ENCODE results near the gene DEDD2. TPM values are rescaled to one million over a fixed set of nuclear protein-coding genes. Genes with fewer than 3 reads are reported as not detected.
A peak's percentile ranks its signal among the peaks of the same experiment; 100 is the strongest.

The DEDD2 gene
- total RNA-seq, 1 experiment from 2014 or later: 32.7 TPM

DNA sequence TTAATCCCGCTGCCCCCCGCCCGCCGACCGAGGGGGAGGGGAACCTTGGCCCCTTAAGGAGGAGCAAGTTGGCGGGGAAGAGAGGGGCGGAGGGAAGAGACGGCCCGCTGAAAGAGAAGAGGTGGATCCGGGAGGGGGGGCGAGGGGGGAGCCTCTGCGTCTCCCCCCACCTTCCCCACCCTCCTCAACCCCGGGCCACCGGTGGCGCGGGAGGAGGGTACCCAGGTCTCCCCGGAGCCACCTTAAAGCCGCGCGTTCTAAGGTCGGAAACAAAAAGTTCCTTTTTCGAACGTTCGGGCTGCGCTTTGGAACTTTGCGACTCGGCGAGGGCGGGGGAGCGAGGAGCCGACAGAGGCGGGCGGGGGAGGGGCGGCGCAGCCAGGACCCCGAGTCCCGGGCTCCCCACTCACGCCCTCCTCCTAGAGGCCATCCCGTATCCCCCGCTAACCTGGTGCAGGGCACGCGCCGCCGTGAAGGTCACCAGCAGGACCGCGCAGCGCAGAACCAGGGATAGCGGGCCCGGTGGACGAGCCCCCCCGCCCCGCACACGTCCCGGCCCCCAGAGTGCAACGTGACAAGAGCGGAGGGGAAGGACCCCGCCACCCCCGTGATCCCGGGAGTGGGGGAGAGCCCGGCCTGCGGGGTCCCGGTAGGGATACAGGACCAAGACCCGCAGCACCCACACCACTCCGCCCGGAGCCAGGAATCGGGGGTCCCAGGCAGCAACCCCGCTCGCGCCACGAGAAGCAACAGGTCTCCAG is 36.8 kb upstream of the DEDD2 start:
- H3K9ac ChIP-seq (ENCODE audit: low read length): peak overlapping the region; percentile 100
- peak; percentile 79 for TF ChIP-seq TCF7L2 (IDR thresholded peaks at IDR 0.05; ENCODE audit: borderline replicate concordance, extremely low read depth, insufficient read depth, insufficient read length)
- TF ChIP-seq POLR2AphosphoS5 (IDR thresholded peaks at IDR 0.05; ENCODE audit: low read depth, low read length): peak; percentile 17; the same call in 1 of the 2 replicates
- no peak for TF ChIP-seq FOSL1 (IDR thresholded peaks at IDR 0.05; ENCODE audit: low read depth)
- peaks cover 3% of the 10 kb centered on the region; the same call in 1 of the 2 replicates for H4K20me1 ChIP-seq (ENCODE audit: insufficient read depth)
- peak overlapping the region; percentile 94 to 96 for H3K4me3 ChIP-seq (replicated peaks in 1 of 2; ENCODE audit: low read depth in 1 of 2, low read length in 2 of 2)
- H3K9me3 ChIP-seq (ENCODE audit: control insufficient read depth in 1 of 2, insufficient read depth in 1 of 2, low read depth in 1 of 2, low read length in 2 of 2): no peaks in the 10 kb centered on the region
- peaks cover 52% of the 10 kb centered on the region for H3K79me2 ChIP-seq (ENCODE audit: insufficient read depth, low read length)
- ChIA-PET CTCF (no interaction called here), RAD21 (ENCODE audit: low non-redundant PET in 1 of 2, low total read pairs in 2 of 2, uncharacterized antibody in 2 of 2, unreplicated experiment in 2 of 2) (no interaction called here), POLR2A (interaction anchor here (1.0 kb wide), 1 partner anchor 11 kb away, joined by 8 read pairs; the partner anchor contains the start of gene GSK3A)
- no peak overlapping the region for H2AFZ ChIP-seq (ENCODE audit: low read depth, low read length, poor library complexity, severe bottlenecking)
- H3K9me2 ChIP-seq (ENCODE audit: insufficient read depth): no peaks in the 10 kb centered on the region
- H3K36me3 ChIP-seq (ENCODE audit: control insufficient read depth in 1 of 2, insufficient read depth in 2 of 2, low read length in 2 of 2): peaks cover 0 to 7% of the 10 kb centered on the region in 2 experiments; a peak in 2 of 4 replicates
- peaks cover 39 to 59% of the 10 kb centered on the region in 2 experiments for H3K4me1 ChIP-seq (ENCODE audit: control insufficient read depth in 1 of 2, insufficient read depth in 2 of 2, low read length in 2 of 2)
- intact Hi-C loops (cut with micrococcal nuclease): no loop called here
- no peaks in the 10 kb centered on the region for H3K27me3 ChIP-seq (ENCODE audit: insufficient read depth, low read length)
- ATAC-seq: peak; percentile 41
- H3K27ac ChIP-seq (ENCODE audit: low read depth, low read length): peak overlapping the region; percentile 99
- BruUV-seq (replicated peaks): TSS peak; percentile 57
- peak overlapping the region; percentile 96 for H3K4me2 ChIP-seq (ENCODE audit: low read length)
- no peak for DNase-seq (ENCODE audit: low read depth, low spot score)

DNA sequence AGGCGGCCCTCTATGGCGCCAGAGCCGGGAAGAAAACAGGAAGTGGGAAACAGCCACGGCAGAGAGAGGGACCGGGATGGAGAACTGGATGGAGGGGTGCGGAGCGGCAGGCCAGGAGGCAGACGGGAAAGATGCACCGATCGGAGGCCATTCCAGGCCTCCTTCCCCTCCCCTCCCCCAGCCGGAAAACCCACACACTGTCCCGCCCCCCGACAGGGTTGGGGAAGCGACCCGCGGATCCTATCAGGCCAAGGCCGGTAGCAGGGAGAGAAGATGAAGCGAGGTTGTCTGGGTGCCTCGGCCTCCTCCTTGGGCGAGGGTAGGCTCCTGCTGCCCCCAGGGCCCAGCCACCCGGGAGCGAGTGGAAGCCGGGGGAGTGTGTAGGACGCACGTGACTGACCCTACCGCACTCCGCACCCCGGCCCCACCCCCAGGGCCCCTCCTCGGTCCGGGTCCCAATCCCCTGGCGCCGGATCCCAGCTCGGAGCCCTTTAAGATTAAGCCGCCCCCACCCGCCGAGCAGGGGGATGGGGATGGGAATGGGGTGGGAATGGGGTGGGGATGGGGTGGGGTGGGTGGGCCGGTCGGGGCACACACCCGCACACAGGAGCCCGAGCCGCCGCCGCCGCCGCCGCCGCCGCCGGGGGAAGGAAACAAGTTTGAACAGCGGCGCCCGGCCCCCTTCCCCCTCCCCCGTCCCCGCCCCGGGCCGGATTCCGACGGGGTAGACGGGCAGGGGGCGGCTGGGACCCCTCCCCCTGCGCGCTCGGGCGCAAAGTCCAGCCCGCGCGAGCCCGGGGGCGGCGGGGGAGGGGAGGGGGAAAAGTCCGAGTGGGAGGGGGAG is 36.0 kb upstream of the DEDD2 start:
- Histone ChIP-seq H3K9me3 (ENCODE audit: control insufficient read depth in 1 of 2, insufficient read depth in 1 of 2, low read depth in 1 of 2, low read length in 2 of 2) (no peaks in the 10 kb centered on the region), H3K36me3 (ENCODE audit: control insufficient read depth in 1 of 2, insufficient read depth in 2 of 2, low read length in 2 of 2) (peaks cover 0 to 7% of the 10 kb centered on the region in 2 experiments; a peak in 2 of 4 replicates), H3K79me2 (ENCODE audit: insufficient read depth, low read length) (peaks cover 54% of the 10 kb centered on the region), H3K4me3 (replicated peaks in 1 of 2; ENCODE audit: low read depth in 1 of 2, low read length in 2 of 2) (peak overlapping the region; percentile 94 to 96), H3K9ac (ENCODE audit: low read length) (peak overlapping the region; percentile 100), H2AFZ (ENCODE audit: low read depth, low read length, poor library complexity, severe bottlenecking) (no peak overlapping the region), H3K9me2 (ENCODE audit: insufficient read depth) (no peaks in the 10 kb centered on the region), H3K27me3 (ENCODE audit: insufficient read depth, low read length) (no peaks in the 10 kb centered on the region), H4K20me1 (ENCODE audit: insufficient read depth) (peaks cover 3% of the 10 kb centered on the region; the same call in 1 of the 2 replicates), H3K4me2 (ENCODE audit: low read length) (peak overlapping the region; percentile 96), H3K4me1 (ENCODE audit: control insufficient read depth in 1 of 2, insufficient read depth in 2 of 2, low read length in 2 of 2) (peaks cover 33 to 52% of the 10 kb centered on the region in 2 experiments), H3K27ac (ENCODE audit: low read depth, low read length) (peak overlapping the region; percentile 99)
- ATAC-seq (peak; percentile 41), DNase-seq (ENCODE audit: low read depth, low spot score) (no peak)
- ChIA-PET RAD21 (ENCODE audit: low non-redundant PET in 1 of 2, low total read pairs in 2 of 2, uncharacterized antibody in 2 of 2, unreplicated experiment in 2 of 2) (no interaction called here), POLR2A (interaction anchor here (0.6 to 1.0 kb wide), 2 partner anchors 11 to 49 kb away, joined by 3 to 8 read pairs; partner anchors contain the start of genes GSK3A and PAFAH1B3), CTCF (no interaction called here)
- no TSS peak for BruUV-seq (replicated peaks)
- TF ChIP-seq CEBPB (IDR thresholded peaks at IDR 0.05; ENCODE audit: low read depth) (no peak), ZFX (IDR thresholded peaks at IDR 0.05) (peak; percentile 35; the same call in 1 of the 2 replicates), POLR2A (IDR thresholded peaks at IDR 0.05; ENCODE audit: borderline replicate concordance, extremely low read depth, insufficient read depth, insufficient read length) (no peak), YY1 (IDR thresholded peaks at IDR 0.05; ENCODE audit: extremely low read depth, insufficient replicate concordance, low read depth, low read length) (no peak), FOSL1 (IDR thresholded peaks at IDR 0.05; ENCODE audit: low read depth) (no peak), SRF (IDR thresholded peaks at IDR 0.05; ENCODE audit: low read depth) (no peak), SIN3A (IDR thresholded peaks at IDR 0.05; ENCODE audit: low read depth) (0 out of 2 replicates have a peak, but pooled peaks have one; percentile 2), POLR2AphosphoS5 (IDR thresholded peaks at IDR 0.05; ENCODE audit: low read depth, low read length) (peak; percentile 24; the same call in 1 of the 2 replicates)
- TF ChIP-seq, protein P1, sequence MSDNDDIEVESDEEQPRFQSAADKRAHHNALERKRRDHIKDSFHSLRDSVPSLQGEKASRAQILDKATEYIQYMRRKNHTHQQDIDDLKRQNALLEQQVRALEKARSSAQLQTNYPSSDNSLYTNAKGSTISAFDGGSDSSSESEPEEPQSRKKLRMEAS (IDR thresholded peaks at IDR 0.05): no peak
- intact Hi-C loops (cut with micrococcal nuclease): no loop called here
